ENCODE measurements around the gene NECAP2. TPM values are rescaled to one million over a fixed set of nuclear protein-coding genes. Genes with fewer than 3 reads are reported as not detected.
A peak's percentile ranks its signal among the peaks of the same experiment; 100 is the strongest.

The NECAP2 gene
- total RNA-seq, 1 donor from 2014 or later: 75.2 TPM

GRCh38 chr1:16436946-16437474 lies 3.5 kb upstream of the NECAP2 start, which contains the start of gene SPATA21:
Gene SPATA21, minus strand, starts transcription at chr1:16437424. Its CDS starts 6,053 bp downstream, at chr1:16431371.
- no peak for DNase-seq (ENCODE audit: low spot score)
- intact Hi-C loops (cut with micrococcal nuclease): no loop called here
- peaks cover 7% of the 10 kb centered on the region for H3K36me3 Mint-ChIP-seq (ENCODE audit: low read depth)

GRCh38 chr1:16438516-16438915 lies 2.0 kb upstream of the NECAP2 start:
- intact Hi-C loops (cut with micrococcal nuclease): no loop called here
- no peak overlapping the region for H3K4me3 Mint-ChIP-seq (ENCODE audit: low read depth)
- H3K27me3 Mint-ChIP-seq (ENCODE audit: low read depth): no peaks in the 10 kb centered on the region
- no peaks in the 10 kb centered on the region for H3K9me3 Mint-ChIP-seq
- no peak overlapping the region for H3K27ac Mint-ChIP-seq
- peaks cover 14% of the 10 kb centered on the region for H3K36me3 Mint-ChIP-seq (ENCODE audit: low read depth)
- peaks cover 19% of the 10 kb centered on the region for H3K4me1 Mint-ChIP-seq (ENCODE audit: low read depth)
- DNase-seq (ENCODE audit: low spot score): no peak

More at GRCh38 chr1:16436946-16437474, 3.5 kb upstream of the NECAP2 start, which contains the start of gene SPATA21:
- peaks cover 9% of the 10 kb centered on the region for H3K4me1 Mint-ChIP-seq (ENCODE audit: low read depth)
- H3K27me3 Mint-ChIP-seq (ENCODE audit: low read depth): peaks cover 5% of the 10 kb centered on the region
- no peak within 1 kb of the TSS for H3K27ac Mint-ChIP-seq
- H3K9me3 Mint-ChIP-seq: no peaks in the 10 kb centered on the region
- no peak within 1 kb of the TSS for H3K4me3 Mint-ChIP-seq (ENCODE audit: low read depth)

GRCh38 chr1:16438924-16439323 lies 1.6 kb upstream of the NECAP2 start:
- DNase-seq (ENCODE audit: low spot score): no peak
- Mint-ChIP-seq H3K36me3 (ENCODE audit: low read depth) (peaks cover 18% of the 10 kb centered on the region), H3K27me3 (ENCODE audit: low read depth) (no peaks in the 10 kb centered on the region), H3K4me3 (ENCODE audit: low read depth) (peak overlapping the region; percentile 23), H3K4me1 (ENCODE audit: low read depth) (peaks cover 19% of the 10 kb centered on the region), H3K9me3 (no peaks in the 10 kb centered on the region), H3K27ac (no peak overlapping the region)
- intact Hi-C loops (cut with micrococcal nuclease): no loop called here

GRCh38 chr1:16440131-16440469 lies 424 bp upstream of the NECAP2 start:
- Mint-ChIP-seq H3K27me3 (ENCODE audit: low read depth) (no peaks in the 10 kb centered on the region), H3K36me3 (ENCODE audit: low read depth) (peaks cover 27% of the 10 kb centered on the region), H3K27ac (peak overlapping the region; percentile 84), H3K9me3 (no peaks in the 10 kb centered on the region), H3K4me1 (ENCODE audit: low read depth) (peaks cover 22% of the 10 kb centered on the region), H3K4me3 (ENCODE audit: low read depth) (peak overlapping the region; percentile 89)
- intact Hi-C loops (cut with micrococcal nuclease): loop anchor here (1.0 to 2.0 kb wide), 2 partner anchors 59 to 73 kb away; partner anchors contain the start of gene SZRD1
- no peak for DNase-seq (ENCODE audit: low spot score)

GRCh38 chr1:16441282-16441665 lies 750 bp downstream of the NECAP2 start:
- Mint-ChIP-seq H3K4me3 (ENCODE audit: low read depth) (peak overlapping the region; percentile 89), H3K36me3 (ENCODE audit: low read depth) (peaks cover 32% of the 10 kb centered on the region), H3K27me3 (ENCODE audit: low read depth) (no peaks in the 10 kb centered on the region), H3K9me3 (no peaks in the 10 kb centered on the region), H3K4me1 (ENCODE audit: low read depth) (peaks cover 22% of the 10 kb centered on the region), H3K27ac (peak overlapping the region; percentile 84)
- intact Hi-C loops (cut with micrococcal nuclease): loop anchor here (2.0 kb wide), 1 partner anchor 58 kb away; no protein-coding TSS in a partner anchor
- DNase-seq (ENCODE audit: low spot score): peak; percentile 57

- Mint-ChIP-seq H3K9me3 (no peaks in the 10 kb centered on the region), H3K4me3 (ENCODE audit: low read depth) (peak overlapping the region; percentile 89), H3K27ac (peak overlapping the region; percentile 84), H3K27me3 (ENCODE audit: low read depth) (no peaks in the 10 kb centered on the region), H3K36me3 (ENCODE audit: low read depth) (peaks cover 34% of the 10 kb centered on the region), H3K4me1 (ENCODE audit: low read depth) (peaks cover 22% of the 10 kb centered on the region)
- intact Hi-C loops (cut with micrococcal nuclease): no loop called here
- DNase-seq (ENCODE audit: low spot score): no peak
These were observed 1.7 kb downstream of the NECAP2 start for GRCh38 chr1:16442265-16442664.

- H3K36me3 Mint-ChIP-seq (ENCODE audit: low read depth): peaks cover 41% of the 10 kb centered on the region
- intact Hi-C loops (cut with micrococcal nuclease): no loop called here
- H3K4me3 Mint-ChIP-seq (ENCODE audit: low read depth): peak overlapping the region; percentile 56
- no peaks in the 10 kb centered on the region for H3K27me3 Mint-ChIP-seq (ENCODE audit: low read depth)
- DNase-seq (ENCODE audit: low spot score): no peak
- peak overlapping the region; percentile 39 for H3K27ac Mint-ChIP-seq
- peaks cover 22% of the 10 kb centered on the region for H3K4me1 Mint-ChIP-seq (ENCODE audit: low read depth)
- no peaks in the 10 kb centered on the region for H3K9me3 Mint-ChIP-seq
These were observed 2.4 kb downstream of the NECAP2 start for GRCh38 chr1:16442941-16443340.

GRCh38 chr1:16443975-16444770 lies 3.6 kb downstream of the NECAP2 start:
- no peak for DNase-seq (ENCODE audit: low spot score)
- no peaks in the 10 kb centered on the region for H3K9me3 Mint-ChIP-seq
- H3K4me3 Mint-ChIP-seq (ENCODE audit: low read depth): no peak overlapping the region
- peak overlapping the region; percentile 38 for H3K27ac Mint-ChIP-seq
- intact Hi-C loops (cut with micrococcal nuclease): no loop called here
- H3K27me3 Mint-ChIP-seq (ENCODE audit: low read depth): no peaks in the 10 kb centered on the region
- peaks cover 26% of the 10 kb centered on the region for H3K4me1 Mint-ChIP-seq (ENCODE audit: low read depth)
- peaks cover 53% of the 10 kb centered on the region for H3K36me3 Mint-ChIP-seq (ENCODE audit: low read depth)

- peaks cover 62% of the 10 kb centered on the region for H3K36me3 Mint-ChIP-seq (ENCODE audit: low read depth)
- H3K9me3 Mint-ChIP-seq: no peaks in the 10 kb centered on the region
- H3K27ac Mint-ChIP-seq: no peak overlapping the region
- H3K4me1 Mint-ChIP-seq (ENCODE audit: low read depth): peaks cover 31% of the 10 kb centered on the region
- H3K27me3 Mint-ChIP-seq (ENCODE audit: low read depth): no peaks in the 10 kb centered on the region
- H3K4me3 Mint-ChIP-seq (ENCODE audit: low read depth): no peak overlapping the region
- DNase-seq (ENCODE audit: low spot score): no peak
- intact Hi-C loops (cut with micrococcal nuclease): no loop called here
These were observed 4.5 kb downstream of the NECAP2 start for GRCh38 chr1:16445052-16445451.

- Mint-ChIP-seq H3K36me3 (ENCODE audit: low read depth) (peaks cover 71% of the 10 kb centered on the region), H3K9me3 (no peaks in the 10 kb centered on the region), H3K4me1 (ENCODE audit: low read depth) (peaks cover 31% of the 10 kb centered on the region), H3K27ac (no peak overlapping the region), H3K27me3 (ENCODE audit: low read depth) (no peaks in the 10 kb centered on the region), H3K4me3 (ENCODE audit: low read depth) (no peak overlapping the region)
- no peak for DNase-seq (ENCODE audit: low spot score)
- intact Hi-C loops (cut with micrococcal nuclease): no loop called here
These were observed 5.6 kb downstream of the NECAP2 start for GRCh38 chr1:16446116-16446515.

- Mint-ChIP-seq H3K4me1 (ENCODE audit: low read depth) (peaks cover 25% of the 10 kb centered on the region), H3K9me3 (no peaks in the 10 kb centered on the region), H3K27me3 (ENCODE audit: low read depth) (no peaks in the 10 kb centered on the region), H3K27ac (no peak overlapping the region), H3K4me3 (ENCODE audit: low read depth) (no peak overlapping the region), H3K36me3 (ENCODE audit: low read depth) (peaks cover 76% of the 10 kb centered on the region)
- intact Hi-C loops (cut with micrococcal nuclease): no loop called here
- no peak for DNase-seq (ENCODE audit: low spot score)
These were observed 7.1 kb downstream of the NECAP2 start for GRCh38 chr1:16447641-16448040.

- Mint-ChIP-seq H3K36me3 (ENCODE audit: low read depth) (peaks cover 71% of the 10 kb centered on the region), H3K4me1 (ENCODE audit: low read depth) (peaks cover 20% of the 10 kb centered on the region), H3K27me3 (ENCODE audit: low read depth) (no peaks in the 10 kb centered on the region), H3K4me3 (ENCODE audit: low read depth) (no peak overlapping the region), H3K27ac (peak overlapping the region; percentile 38), H3K9me3 (no peaks in the 10 kb centered on the region)
- intact Hi-C loops (cut with micrococcal nuclease): no loop called here
- DNase-seq (ENCODE audit: low spot score): no peak
These were observed 8.5 kb downstream of the NECAP2 start for GRCh38 chr1:16449065-16449464.

- no peaks in the 10 kb centered on the region for H3K27me3 Mint-ChIP-seq (ENCODE audit: low read depth)
- intact Hi-C loops (cut with micrococcal nuclease): no loop called here
- H3K27ac Mint-ChIP-seq: no peak overlapping the region
- H3K9me3 Mint-ChIP-seq: no peaks in the 10 kb centered on the region
- no peak for DNase-seq (ENCODE audit: low spot score)
- H3K36me3 Mint-ChIP-seq (ENCODE audit: low read depth): peaks cover 67% of the 10 kb centered on the region
- no peak overlapping the region for H3K4me3 Mint-ChIP-seq (ENCODE audit: low read depth)
- peaks cover 18% of the 10 kb centered on the region for H3K4me1 Mint-ChIP-seq (ENCODE audit: low read depth)
These were observed 9.1 kb downstream of the NECAP2 start for GRCh38 chr1:16449666-16450065.
